ENCODE results near the gene KMT2E. TPM values are rescaled to one million over a fixed set of nuclear protein-coding genes. Genes with fewer than 3 reads are reported as not detected.

Gene KMT2E
- total RNA-seq, 1 donor from 2014 or later, result 161 TPM

GRCh38 chr7:105139381-105139780 is 125.4 kb downstream of the KMT2E start:
- DNase-seq (ENCODE audit: low spot score) (no peak), ATAC-seq (no peak)
- intact Hi-C loops (cut with DNase I), result no loop called here

GRCh38 chr7:105141068-105141467 is 127.1 kb downstream of the KMT2E start:
- DNase-seq (ENCODE audit: low spot score) (no peak), ATAC-seq (peak; percentile 59)
- intact Hi-C loops (cut with DNase I), result no loop called here

GRCh38 chr7:105149827-105150226 is 135.8 kb downstream of the KMT2E start:
- DNase-seq (ENCODE audit: low spot score) (no peak), ATAC-seq (no peak)
- intact Hi-C loops (cut with DNase I), result loop anchor here (10.0 kb wide), 1 partner anchor 195 kb away; no protein-coding TSS in a partner anchor

- intact Hi-C loops (cut with DNase I), result loop anchor here (10.0 kb wide), 1 partner anchor 194 kb away; no protein-coding TSS in a partner anchor
- DNase-seq (ENCODE audit: low spot score), result no peak
- no peak for ATAC-seq
Measured at GRCh38 chr7:105151152-105151551, 137.1 kb downstream of the KMT2E start.

GRCh38 chr7:105153531-105153930 is 139.5 kb downstream of the KMT2E start:
- ATAC-seq (no peak), DNase-seq (ENCODE audit: low spot score) (no peak)
- intact Hi-C loops (cut with DNase I), result loop anchor here (10.0 kb wide), 1 partner anchor 191 kb away; no protein-coding TSS in a partner anchor

- ATAC-seq (no peak), DNase-seq (ENCODE audit: low spot score) (no peak)
- intact Hi-C loops (cut with DNase I), result loop anchor here (10.0 kb wide), 1 partner anchor 191 kb away; no protein-coding TSS in a partner anchor
Measured at GRCh38 chr7:105154084-105154483, 140.1 kb downstream of the KMT2E start.

- ATAC-seq, result no peak
- intact Hi-C loops (cut with DNase I), result loop anchor here (10.0 kb wide), 1 partner anchor 188 kb away; no protein-coding TSS in a partner anchor
- DNase-seq (ENCODE audit: low spot score), result no peak
Measured at GRCh38 chr7:105156731-105157130, 142.7 kb downstream of the KMT2E start.

GRCh38 chr7:105157278-105157677 is 143.3 kb downstream of the KMT2E start:
- intact Hi-C loops (cut with DNase I), result loop anchor here (10.0 kb wide), 1 partner anchor 188 kb away; no protein-coding TSS in a partner anchor
- no peak for ATAC-seq
- DNase-seq (ENCODE audit: low spot score), result no peak

- intact Hi-C loops (cut with DNase I), result no loop called here
- DNase-seq (ENCODE audit: low spot score), result no peak
- ATAC-seq, result no peak
Measured at GRCh38 chr7:105161366-105161765, 147.4 kb downstream of the KMT2E start.
